Natural killer cell (primary cell): Measurements from ENCODE around the gene MTARC2. TPM values are rescaled to one million over a fixed set of nuclear protein-coding genes. Genes with fewer than 3 reads are reported as not detected.

ENCODE experiments used
- ATAC-seq, 3 donors: fragments of 150-1000 bp in 2 of 3; fragments of 200-7000 bp in 1 of 3; cut with Tn5 transposase; 1 replicate in 1 of 3; 2 replicates in 2 of 3; pipeline ENCODE4 v1.10.0; 2021; ENCODE audit warnings: mild to moderate bottlenecking in 2 of 3, moderate library complexity in 2 of 3
- DNase-seq, 2 donors: peaks; one replicate each; pipeline versions ENCODE4 v3.0.0 to v3.0.0-alpha.2; 2013 to 2021; ENCODE audit warnings: mixed read lengths in 1 of 2
- H3K27ac ChIP-seq: one replicate; pipeline ENCODE4 v1.5.1; 2013; ENCODE audit warnings: mild to moderate bottlenecking, low read length
- H3K27me3 ChIP-seq: one replicate; pipeline ENCODE4 v1.6.1; 2013; ENCODE audit warnings: low read length; ENCODE audit not compliant: control insufficient read depth, insufficient read depth
- H3K36me3 ChIP-seq: one replicate; pipeline ENCODE4 v1.6.1; 2013; ENCODE audit warnings: low read length; ENCODE audit not compliant: control insufficient read depth, insufficient read depth
- H3K4me1 ChIP-seq: one replicate; pipeline ENCODE4 v1.6.1; 2013; ENCODE audit warnings: low read length; ENCODE audit not compliant: control insufficient read depth, insufficient read depth
- H3K4me3 ChIP-seq: one replicate; pipeline ENCODE4 v1.5.1; 2013; ENCODE audit warnings: low read length
- H3K9me3 ChIP-seq: one replicate; pipeline ENCODE4 v1.6.1; 2013; ENCODE audit warnings: low read length; ENCODE audit not compliant: control insufficient read depth, insufficient read depth
- H3K27ac Mint-ChIP-seq, 2 donors: one replicate each; pipeline ENCODE4 v1.8.0; 2022; ENCODE audit warnings: mild to moderate bottlenecking in 2 of 2, mixed read lengths in 2 of 2, moderate library complexity in 1 of 2
- H3K27me3 Mint-ChIP-seq, 2 donors: one replicate each; pipeline ENCODE4 v1.8.0; 2022; ENCODE audit warnings: low read depth in 2 of 2, mixed read lengths in 2 of 2
- H3K36me3 Mint-ChIP-seq: one replicate; pipeline ENCODE4 v1.8.0; 2022; ENCODE audit warnings: mixed read lengths
- H3K4me1 Mint-ChIP-seq, 2 donors: one replicate each; pipeline ENCODE4 v1.8.0; 2022; ENCODE audit warnings: mixed read lengths in 2 of 2
- H3K4me3 Mint-ChIP-seq: one replicate; pipeline ENCODE4 v1.8.0; 2022; ENCODE audit warnings: mild to moderate bottlenecking, moderate library complexity, mixed read lengths
- H3K9me3 Mint-ChIP-seq, 2 donors: one replicate each; pipeline ENCODE4 v1.8.0; 2022; ENCODE audit warnings: mixed read lengths in 2 of 2
- CTCF ChIP-seq: fragments of 200-600 bp; IDR thresholded peaks from one replicate; pipeline ENCODE4 v1.8.0; 2022; ENCODE audit warnings: antibody characterized with exemption
- WGBS: methylation state at CpG from one replicate; pipeline ENCODE4 v1.1.7; 2013; ENCODE audit warnings: missing lambda C conversion rate; ENCODE audit not compliant: insufficient coverage; 5-methylcytosine and 5-hydroxymethylcytosine counted together
- intact Hi-C: fragments of 100-400 bp; cut with micrococcal nuclease; formaldehyde crosslinking; loops from one replicate; pipeline ENCODE4 v1.14.2; 2022
- total RNA-seq, 4 donors: library from RNA; stranded (reverse); fragments of 120-200 nt in 1 of 4; gene quantifications; one replicate each; pipeline versions ENCODE4 v1.2.3 to v1.2.4, GENCODE V29; 2013 to 2022

Gene MTARC2
- total RNA-seq, 3 donors from 2014 or later (not counting 1 experiment from before 2014, with no cell fraction given): 0.33 to 1.7 (median 0.45) TPM

GRCh38 chr1:220791956-220792355 lies 43.8 kb downstream of the MTARC2 start:
- H3K9me3 ChIP-seq: no peaks in the 10 kb centered on the region
- H3K4me3 ChIP-seq: no peak overlapping the region
- ATAC-seq (no peak), DNase-seq (no peak)
- H3K27ac ChIP-seq: no peak overlapping the region
- 81% methylated on average over 5 of the region's 5 CpGs for WGBS
- Mint-ChIP-seq H3K27ac (no peak overlapping the region), H3K9me3 (no peaks in the 10 kb centered on the region), H3K4me3 (no peak overlapping the region), H3K4me1 (no peaks in the 10 kb centered on the region), H3K36me3 (no peaks in the 10 kb centered on the region), H3K27me3 (peaks cover 17 to 18% of the 10 kb centered on the region in 2 donors)
- no peaks in the 10 kb centered on the region for H3K36me3 ChIP-seq
- H3K4me1 ChIP-seq: no peaks in the 10 kb centered on the region
- no peak for TF ChIP-seq CTCF
- no peaks in the 10 kb centered on the region for H3K27me3 ChIP-seq
- intact Hi-C loops: no loop called here

GRCh38 chr1:220796530-220796929 lies 48.4 kb downstream of the MTARC2 start:
- no peaks in the 10 kb centered on the region for H3K4me1 Mint-ChIP-seq
- H3K9me3 Mint-ChIP-seq: no peaks in the 10 kb centered on the region
- no peak overlapping the region for H3K27ac ChIP-seq
- no peaks in the 10 kb centered on the region for H3K27me3 ChIP-seq
- ATAC-seq: no peak
- no peaks in the 10 kb centered on the region for H3K36me3 Mint-ChIP-seq
- peaks cover 1 to 6% of the 10 kb centered on the region in 2 donors for H3K27me3 Mint-ChIP-seq
- H3K4me3 Mint-ChIP-seq: no peak overlapping the region
- intact Hi-C loops: no loop called here
- WGBS: 85% methylated on average over 10 of the region's 10 CpGs
- no peaks in the 10 kb centered on the region for H3K36me3 ChIP-seq
- no peak overlapping the region for H3K4me3 ChIP-seq
- H3K9me3 ChIP-seq: no peaks in the 10 kb centered on the region
- no peak for TF ChIP-seq CTCF
- DNase-seq: no peak
- H3K4me1 ChIP-seq: no peaks in the 10 kb centered on the region
- no peak overlapping the region for H3K27ac Mint-ChIP-seq

- no peak for TF ChIP-seq CTCF
- no peak overlapping the region for H3K27ac Mint-ChIP-seq
- no peak for DNase-seq
- no peaks in the 10 kb centered on the region for H3K36me3 Mint-ChIP-seq
- peaks cover 0 to 6% of the 10 kb centered on the region in 2 donors for H3K27me3 Mint-ChIP-seq
- no peak overlapping the region for H3K4me3 ChIP-seq
- no peaks in the 10 kb centered on the region for H3K4me1 Mint-ChIP-seq
- intact Hi-C loops: no loop called here
- H3K27ac ChIP-seq: no peak overlapping the region
- H3K4me3 Mint-ChIP-seq: no peak overlapping the region
- no peaks in the 10 kb centered on the region for H3K9me3 Mint-ChIP-seq
- no peaks in the 10 kb centered on the region for H3K9me3 ChIP-seq
- no peaks in the 10 kb centered on the region for H3K27me3 ChIP-seq
- no peaks in the 10 kb centered on the region for H3K4me1 ChIP-seq
- no peaks in the 10 kb centered on the region for H3K36me3 ChIP-seq
- no peak for ATAC-seq
Observed at GRCh38 chr1:220797044-220797443, 48.9 kb downstream of the MTARC2 start.

DNA sequence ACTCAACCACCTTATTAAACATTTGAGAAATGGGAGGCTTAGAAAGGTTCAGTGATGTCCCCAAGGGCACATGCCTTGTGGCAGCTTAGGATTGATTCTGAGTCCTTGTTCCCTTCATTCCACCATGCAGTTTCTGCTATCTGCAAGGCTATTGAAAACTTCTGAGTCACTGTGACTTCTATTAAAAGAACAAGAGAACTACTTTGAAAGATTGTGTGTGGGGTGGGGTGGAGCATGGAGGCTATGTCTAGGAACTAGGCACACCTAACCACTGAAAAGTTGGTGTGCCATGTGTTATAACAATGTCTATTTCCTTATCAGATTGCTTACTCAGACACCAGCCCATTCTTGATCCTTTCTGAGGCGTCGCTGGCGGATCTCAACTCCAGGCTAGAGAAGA lies 49.4 kb downstream of the MTARC2 start:
- peaks cover 1 to 6% of the 10 kb centered on the region in 2 donors for H3K27me3 Mint-ChIP-seq
- Histone ChIP-seq H3K27ac (no peak overlapping the region), H3K4me3 (no peak overlapping the region), H3K36me3 (no peaks in the 10 kb centered on the region), H3K27me3 (no peaks in the 10 kb centered on the region), H3K4me1 (no peaks in the 10 kb centered on the region), H3K9me3 (no peaks in the 10 kb centered on the region)
- H3K4me3 Mint-ChIP-seq: no peak overlapping the region
- no peak overlapping the region for H3K27ac Mint-ChIP-seq
- WGBS: 72% methylated on average over 3 of the region's 3 CpGs
- intact Hi-C loops: no loop called here
- no peak for TF ChIP-seq CTCF
- no peaks in the 10 kb centered on the region for H3K9me3 Mint-ChIP-seq
- ATAC-seq (no peak), DNase-seq (no peak)
- H3K4me1 Mint-ChIP-seq: no peaks in the 10 kb centered on the region
- H3K36me3 Mint-ChIP-seq: no peaks in the 10 kb centered on the region
